Mesendoderm (in vitro differentiated cells): ENCODE data around the gene GABRG3.
A peak's percentile ranks its signal among the peaks of the same experiment; 100 is the strongest.

Experiments used
- DNase-seq: peaks from one replicate; pipeline ENCODE4 v3.0.0; 2013
- H2AK5ac ChIP-seq: 2 replicates; pipeline ENCODE4 v1.6.1; 2013; ENCODE audit warnings: low read length, inconsistent platforms
- H2BK120ac ChIP-seq: 2 replicates; pipeline ENCODE4 v1.6.1; 2013; ENCODE audit warnings: low read depth, mild to moderate bottlenecking, low read length, moderate library complexity, mixed read lengths
- H2BK15ac ChIP-seq: replicated peaks from 2 replicates; pipeline ENCODE4 v1.6.1; 2013; ENCODE audit warnings: low read depth, mild to moderate bottlenecking, moderate library complexity
- H2BK5ac ChIP-seq: 2 replicates; pipeline ENCODE4 v1.6.1; 2013; ENCODE audit warnings: low read length, inconsistent platforms
- H3K18ac ChIP-seq: 2 replicates; pipeline ENCODE4 v1.6.1; 2013; ENCODE audit warnings: mild to moderate bottlenecking, low read length, mixed read lengths
- H3K23ac ChIP-seq: one replicate; pipeline ENCODE4 v1.6.1; 2013; ENCODE audit warnings: low read length
- H3K27ac ChIP-seq: 2 replicates; pipeline ENCODE4 v1.5.1; 2013; ENCODE audit warnings: low read depth, mild to moderate bottlenecking, inconsistent platforms, low read length, moderate library complexity
- H3K27me3 ChIP-seq: 2 replicates; pipeline ENCODE4 v1.6.1; 2013; ENCODE audit warnings: low read length, control low read depth, mild to moderate bottlenecking, inconsistent platforms; ENCODE audit not compliant: insufficient read depth, poor library complexity
- H3K36me3 ChIP-seq: 2 replicates; pipeline ENCODE4 v1.6.1; 2013; ENCODE audit warnings: low read length, inconsistent platforms; ENCODE audit not compliant: control insufficient read depth, insufficient read depth
- H3K4ac ChIP-seq: one replicate; pipeline ENCODE4 v1.6.1; 2013; ENCODE audit warnings: low read depth, mild to moderate bottlenecking, low read length, moderate library complexity
- H3K4me1 ChIP-seq: 2 replicates; pipeline ENCODE4 v1.6.1; 2013; ENCODE audit warnings: low read depth, low read length, inconsistent platforms; ENCODE audit not compliant: control insufficient read depth
- H3K4me2 ChIP-seq: 2 replicates; pipeline ENCODE4 v1.6.1; 2013; ENCODE audit warnings: low read length
- H3K4me3 ChIP-seq: 2 replicates; pipeline ENCODE4 v1.5.1; 2013; ENCODE audit warnings: mild to moderate bottlenecking, low read length
- H3K56ac ChIP-seq: one replicate; pipeline ENCODE4 v1.6.1; 2013; ENCODE audit warnings: low read length
- H3K79me1 ChIP-seq: 2 replicates; pipeline ENCODE4 v1.6.1; 2013; ENCODE audit warnings: low read length, inconsistent platforms
- H3K79me2 ChIP-seq: 2 replicates; pipeline ENCODE4 v1.6.1; 2013; ENCODE audit warnings: mild to moderate bottlenecking, low read length; ENCODE audit not compliant: control insufficient read depth, insufficient read depth
- H3K9ac ChIP-seq: 2 replicates; pipeline ENCODE4 v1.6.1; 2013; ENCODE audit warnings: low read length, inconsistent platforms
- H4K5ac ChIP-seq: one replicate; pipeline ENCODE4 v1.6.1; 2013; ENCODE audit warnings: low read length
- H4K8ac ChIP-seq: one replicate; pipeline ENCODE4 v1.6.1; 2013; ENCODE audit warnings: low read depth, mild to moderate bottlenecking, control low read depth, low read length, moderate library complexity
- WGBS: extraction: QIAGEN DNeasy Blood & Tissue Kit; methylation state at CpG from one replicate; pipeline ENCODE4 v1.1.7; 2013; ENCODE audit warnings: low lambda C conversion rate, missing lambda C conversion rate; ENCODE audit not compliant: insufficient coverage; ENCODE audit errors: extremely low coverage; 5-methylcytosine and 5-hydroxymethylcytosine counted together

GABRG3 gene

DNA sequence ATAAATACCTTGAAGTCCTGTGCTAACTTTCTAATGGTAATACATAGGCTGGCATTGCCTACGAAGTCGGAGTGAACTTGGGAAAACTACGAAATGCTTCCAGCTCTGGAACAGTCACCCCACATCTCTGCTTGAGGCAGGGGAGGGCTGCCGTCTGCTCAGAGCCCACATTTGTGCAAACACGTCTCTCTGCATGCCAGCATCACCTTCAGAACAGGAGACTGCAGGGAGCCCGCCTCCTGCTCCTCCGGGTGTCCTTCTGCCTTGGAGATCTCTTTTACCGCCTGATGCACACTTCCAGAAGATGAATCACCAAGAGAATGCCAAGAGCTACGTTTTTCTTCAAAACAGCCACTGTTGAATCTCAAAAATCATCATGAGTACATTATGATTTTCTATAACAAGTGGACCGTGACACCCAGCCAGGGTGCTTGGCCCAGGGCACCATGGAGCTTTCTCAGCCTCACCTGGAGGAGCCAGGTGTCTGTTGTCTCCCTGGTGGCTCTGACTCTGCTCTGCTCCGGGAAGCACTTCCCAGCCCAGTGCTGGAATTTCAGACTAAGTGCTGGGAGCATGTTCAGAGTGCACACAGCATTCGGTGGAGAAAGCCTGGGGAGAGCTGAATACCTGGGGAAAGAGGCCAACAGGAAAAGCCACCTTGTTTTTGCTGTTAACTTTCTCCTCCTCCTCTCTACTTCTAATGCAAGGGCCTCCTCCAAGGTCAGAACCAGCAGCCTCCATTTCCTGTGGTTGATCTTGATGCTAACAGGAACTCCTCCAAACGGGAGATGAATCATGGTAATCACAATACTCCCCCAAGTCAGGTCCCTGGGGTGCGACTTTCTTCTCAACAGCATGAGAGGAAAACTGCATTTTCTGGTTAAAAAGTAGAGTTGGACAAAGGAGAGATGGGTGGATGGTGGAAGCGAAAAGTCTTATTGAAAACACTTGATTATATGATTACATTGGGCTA, 467.7 kb downstream of the GABRG3 start:
- no peak overlapping the region for H2BK120ac ChIP-seq
- no peak overlapping the region for H3K27ac ChIP-seq
- no peak overlapping the region for H2BK15ac ChIP-seq
- H2BK5ac ChIP-seq = no peak overlapping the region
- H3K79me2 ChIP-seq = no peaks in the 10 kb centered on the region
- H2AK5ac ChIP-seq = no peak overlapping the region
- no peak overlapping the region for H3K9ac ChIP-seq
- no peak overlapping the region for H3K4me2 ChIP-seq
- H3K4me1 ChIP-seq = no peaks in the 10 kb centered on the region
- H3K36me3 ChIP-seq = no peaks in the 10 kb centered on the region
- no peaks in the 10 kb centered on the region for H3K27me3 ChIP-seq
- no peak overlapping the region for H4K5ac ChIP-seq
- H3K56ac ChIP-seq = no peak overlapping the region
- no peak overlapping the region for H3K4ac ChIP-seq
- no peak overlapping the region for H3K18ac ChIP-seq
- no peak overlapping the region for H4K8ac ChIP-seq
- no peak for DNase-seq
- no CpG with 5 or more reads among the region's 15 CpGs for WGBS
- H3K4me3 ChIP-seq = no peak overlapping the region
- H3K23ac ChIP-seq = no peak overlapping the region
- H3K79me1 ChIP-seq = no peaks in the 10 kb centered on the region

DNA sequence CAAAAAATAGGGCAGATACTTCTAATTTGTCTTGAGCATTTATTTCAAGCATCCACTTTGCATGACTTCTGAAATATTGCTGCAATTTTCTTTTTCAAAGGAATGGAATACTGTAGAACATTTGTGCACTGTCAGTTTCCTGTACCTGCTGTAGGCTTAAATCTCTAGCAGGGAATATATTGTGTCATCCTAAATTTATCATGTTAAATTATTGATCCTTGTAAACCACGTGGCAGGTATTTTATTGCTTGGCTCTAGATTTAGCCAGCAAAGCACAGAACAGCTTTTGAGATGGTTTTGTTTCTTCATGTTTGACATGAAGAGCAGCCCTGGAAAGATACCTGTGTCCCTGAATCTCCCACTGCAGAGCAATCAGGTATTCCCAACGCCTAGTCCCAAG, 470.1 kb downstream of the GABRG3 start:
- no peak overlapping the region for H3K4ac ChIP-seq
- H2AK5ac ChIP-seq = no peak overlapping the region
- DNase-seq = no peak
- no peaks in the 10 kb centered on the region for H3K79me1 ChIP-seq
- H3K56ac ChIP-seq = no peak overlapping the region
- no peak overlapping the region for H3K4me2 ChIP-seq
- no peak overlapping the region for H3K23ac ChIP-seq
- no peak overlapping the region for H2BK5ac ChIP-seq
- H4K5ac ChIP-seq = no peak overlapping the region
- no peaks in the 10 kb centered on the region for H3K4me1 ChIP-seq
- H4K8ac ChIP-seq = no peak overlapping the region
- H2BK15ac ChIP-seq = no peak overlapping the region
- no peak overlapping the region for H3K4me3 ChIP-seq
- H3K27ac ChIP-seq = no peak overlapping the region
- H3K18ac ChIP-seq = no peak overlapping the region
- H3K9ac ChIP-seq = no peak overlapping the region
- H3K36me3 ChIP-seq = no peaks in the 10 kb centered on the region
- no CpG with 5 or more reads among the region's 2 CpGs for WGBS
- H3K79me2 ChIP-seq = no peaks in the 10 kb centered on the region
- no peak overlapping the region for H2BK120ac ChIP-seq
- H3K27me3 ChIP-seq = no peaks in the 10 kb centered on the region

GRCh38 chr15:27448234-27448633, 477.3 kb downstream of the GABRG3 start:
- Histone ChIP-seq H3K4ac (no peak overlapping the region), H3K4me2 (no peak overlapping the region), H3K9ac (no peak overlapping the region), H4K8ac (no peak overlapping the region), H3K36me3 (no peaks in the 10 kb centered on the region), H2AK5ac (no peak overlapping the region), H3K18ac (no peak overlapping the region), H2BK5ac (no peak overlapping the region), H3K4me1 (no peaks in the 10 kb centered on the region), H3K79me2 (no peaks in the 10 kb centered on the region), H2BK15ac (no peak overlapping the region), H3K4me3 (no peak overlapping the region), H2BK120ac (no peak overlapping the region), H3K23ac (no peak overlapping the region), H3K79me1 (no peaks in the 10 kb centered on the region), H3K56ac (no peak overlapping the region), H3K27me3 (no peaks in the 10 kb centered on the region), H4K5ac (no peak overlapping the region), H3K27ac (no peak overlapping the region)
- no peak for DNase-seq
- no CpG with 5 or more reads among the region's 5 CpGs for WGBS

DNA sequence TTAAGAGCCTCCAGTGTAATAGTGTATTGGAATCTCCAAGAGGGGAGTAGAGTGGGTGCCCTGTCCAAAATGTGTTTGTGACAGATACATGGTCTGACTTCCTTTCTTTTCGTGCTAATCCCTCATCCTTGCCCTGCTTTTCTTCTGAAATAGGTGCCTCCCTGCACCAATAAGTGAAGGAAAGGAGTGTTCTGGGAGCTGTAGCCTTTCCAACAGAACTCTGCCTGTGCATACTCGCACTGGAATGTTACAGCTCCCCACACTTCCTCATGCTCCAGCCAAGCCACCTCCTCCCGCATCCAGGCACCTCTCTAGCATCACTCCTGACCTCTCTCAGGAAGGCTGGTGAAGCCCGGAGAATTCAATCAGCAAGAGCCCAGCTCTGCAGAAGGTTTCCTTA, 478.0 kb downstream of the GABRG3 start:
- no peak overlapping the region for H3K4me3 ChIP-seq
- no peak overlapping the region for H3K4me2 ChIP-seq
- H3K27me3 ChIP-seq = no peaks in the 10 kb centered on the region
- no peak overlapping the region for H3K56ac ChIP-seq
- H3K79me1 ChIP-seq = no peaks in the 10 kb centered on the region
- no peaks in the 10 kb centered on the region for H3K4me1 ChIP-seq
- H3K18ac ChIP-seq = no peak overlapping the region
- H3K9ac ChIP-seq = no peak overlapping the region
- no peak overlapping the region for H3K27ac ChIP-seq
- WGBS = no CpG with 5 or more reads among the region's 4 CpGs
- H2BK120ac ChIP-seq = no peak overlapping the region
- H4K5ac ChIP-seq = no peak overlapping the region
- no peak overlapping the region for H2AK5ac ChIP-seq
- H3K36me3 ChIP-seq = no peaks in the 10 kb centered on the region
- DNase-seq = peak; percentile 40
- no peak overlapping the region for H2BK5ac ChIP-seq
- H3K4ac ChIP-seq = no peak overlapping the region
- H2BK15ac ChIP-seq = no peak overlapping the region
- no peak overlapping the region for H3K23ac ChIP-seq
- no peaks in the 10 kb centered on the region for H3K79me2 ChIP-seq
- no peak overlapping the region for H4K8ac ChIP-seq

GRCh38 chr15:27449941-27450340, 479.0 kb downstream of the GABRG3 start:
- H3K9ac ChIP-seq = no peak overlapping the region
- no peaks in the 10 kb centered on the region for H3K79me1 ChIP-seq
- WGBS = no CpG with 5 or more reads among the region's 5 CpGs
- H2BK120ac ChIP-seq = no peak overlapping the region
- H4K8ac ChIP-seq = no peak overlapping the region
- no peaks in the 10 kb centered on the region for H3K4me1 ChIP-seq
- H3K23ac ChIP-seq = no peak overlapping the region
- no peaks in the 10 kb centered on the region for H3K36me3 ChIP-seq
- H3K4me2 ChIP-seq = no peak overlapping the region
- H2BK5ac ChIP-seq = no peak overlapping the region
- H3K4me3 ChIP-seq = no peak overlapping the region
- no peak overlapping the region for H3K56ac ChIP-seq
- no peak overlapping the region for H3K27ac ChIP-seq
- H3K27me3 ChIP-seq = no peaks in the 10 kb centered on the region
- no peaks in the 10 kb centered on the region for H3K79me2 ChIP-seq
- no peak overlapping the region for H4K5ac ChIP-seq
- no peak overlapping the region for H3K4ac ChIP-seq
- DNase-seq = no peak
- no peak overlapping the region for H2BK15ac ChIP-seq
- H2AK5ac ChIP-seq = no peak overlapping the region
- no peak overlapping the region for H3K18ac ChIP-seq
